Keratinocyte (primary cell): ENCODE results near the gene GPR45.

ENCODE experiments used
- EZH2 ChIP-seq: IDR thresholded peaks from one replicate; pipeline ENCODE4 v1.6.1; 2012; ENCODE audit warnings: inconsistent platforms, mild to moderate bottlenecking, low read length, moderate library complexity
- TF ChIP-seq, protein P1 (sequence below), 3 experiments: IDR thresholded peaks in 1 of 3; conservative IDR thresholded peaks in 1 of 3; optimal IDR thresholded peaks in 1 of 3; 2 replicates in 2 of 3; 3 replicates in 1 of 3; pipeline versions ENCODE3 to v1.5.1; 2011; ENCODE audit warnings: low read length in 3 of 3, mild to moderate bottlenecking in 3 of 3, moderate library complexity in 2 of 3, control low read depth in 1 of 3, inconsistent platforms in 1 of 3; ENCODE audit not compliant: insufficient read depth in 2 of 3; ENCODE audit errors: extremely low read depth in 1 of 3

DNA sequence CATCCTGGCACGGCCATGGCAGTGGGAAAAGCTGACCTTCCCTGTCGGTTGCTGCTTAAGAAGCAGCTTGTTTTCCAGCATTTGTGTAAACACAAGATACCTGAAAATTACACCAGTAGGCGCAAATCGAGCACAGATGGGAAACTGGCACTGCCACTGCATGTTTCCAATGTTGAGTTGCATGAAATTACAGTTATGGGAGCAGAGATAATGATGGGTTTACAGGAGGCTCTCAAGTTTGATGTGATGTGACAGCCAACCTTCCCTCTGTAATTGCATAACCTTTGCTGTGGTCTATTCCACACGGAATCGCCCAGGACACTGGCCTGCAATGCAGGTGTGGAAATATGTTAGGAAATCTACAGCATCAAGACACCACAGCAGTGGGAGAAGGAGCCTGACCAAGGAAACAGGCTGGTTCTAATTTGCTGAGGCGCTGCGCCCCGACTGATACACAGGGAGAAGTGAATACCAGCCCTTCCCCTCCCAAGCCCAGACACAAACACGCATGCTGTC lies 17.4 kb downstream of the GPR45 start:
- no peak for TF ChIP-seq EZH2
- TF ChIP-seq, protein P1, sequence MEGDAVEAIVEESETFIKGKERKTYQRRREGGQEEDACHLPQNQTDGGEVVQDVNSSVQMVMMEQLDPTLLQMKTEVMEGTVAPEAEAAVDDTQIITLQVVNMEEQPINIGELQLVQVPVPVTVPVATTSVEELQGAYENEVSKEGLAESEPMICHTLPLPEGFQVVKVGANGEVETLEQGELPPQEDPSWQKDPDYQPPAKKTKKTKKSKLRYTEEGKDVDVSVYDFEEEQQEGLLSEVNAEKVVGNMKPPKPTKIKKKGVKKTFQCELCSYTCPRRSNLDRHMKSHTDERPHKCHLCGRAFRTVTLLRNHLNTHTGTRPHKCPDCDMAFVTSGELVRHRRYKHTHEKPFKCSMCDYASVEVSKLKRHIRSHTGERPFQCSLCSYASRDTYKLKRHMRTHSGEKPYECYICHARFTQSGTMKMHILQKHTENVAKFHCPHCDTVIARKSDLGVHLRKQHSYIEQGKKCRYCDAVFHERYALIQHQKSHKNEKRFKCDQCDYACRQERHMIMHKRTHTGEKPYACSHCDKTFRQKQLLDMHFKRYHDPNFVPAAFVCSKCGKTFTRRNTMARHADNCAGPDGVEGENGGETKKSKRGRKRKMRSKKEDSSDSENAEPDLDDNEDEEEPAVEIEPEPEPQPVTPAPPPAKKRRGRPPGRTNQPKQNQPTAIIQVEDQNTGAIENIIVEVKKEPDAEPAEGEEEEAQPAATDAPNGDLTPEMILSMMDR (optimal IDR thresholded peaks at IDR 0.05 in 1 of 3, IDR thresholded peaks at IDR 0.05 in 1 of 3, conservative IDR thresholded peaks at IDR 0.05 in 1 of 3; ENCODE audit: extremely low read depth in 1 of 3, insufficient read depth in 2 of 3, low read length in 3 of 3), result no peak
